HT1080 (cell line): ENCODE measurements around the gene RNASEH2C. TPM values are rescaled to one million over a fixed set of nuclear protein-coding genes. Genes with fewer than 3 reads are reported as not detected.
"Not testable (repeated sequence)": the region's sequence is repeated elsewhere in the genome, so short reads cannot be mapped to it uniquely, and the experiment has no call there.

ENCODE experiments used
- DNase-seq: peaks from one replicate; pipeline ENCODE4 v3.0.0-alpha.2; 2015; ENCODE audit warnings: low read depth
- polyA plus RNA-seq, 2 experiments: library from polyadenylated mRNA; depleted of rRNA; stranded (reverse); fragments of >200 nt; gene quantifications; 2 replicates each; pipeline ENCODE4 v1.2.3, GENCODE V29; 2015
- total RNA-seq: library from RNA; depleted of rRNA; stranded (reverse); fragments of >200 nt; shearing (Covaris generic); gene quantifications from 2 replicates; pipeline ENCODE4 v1.2.3, GENCODE V29; 2014; rRNA removed

RNASEH2C gene
- total RNA-seq = 29.8 and 39.7 TPM in 2 replicates
- polyA plus RNA-seq (2015; cell fraction: cytosol; rRNA removed) = 62.0 and 63.5 TPM in 2 replicates
- polyA plus RNA-seq (2015; cell fraction: nucleus; rRNA removed) = 92.3 and 95.0 TPM in 2 replicates

DNA sequence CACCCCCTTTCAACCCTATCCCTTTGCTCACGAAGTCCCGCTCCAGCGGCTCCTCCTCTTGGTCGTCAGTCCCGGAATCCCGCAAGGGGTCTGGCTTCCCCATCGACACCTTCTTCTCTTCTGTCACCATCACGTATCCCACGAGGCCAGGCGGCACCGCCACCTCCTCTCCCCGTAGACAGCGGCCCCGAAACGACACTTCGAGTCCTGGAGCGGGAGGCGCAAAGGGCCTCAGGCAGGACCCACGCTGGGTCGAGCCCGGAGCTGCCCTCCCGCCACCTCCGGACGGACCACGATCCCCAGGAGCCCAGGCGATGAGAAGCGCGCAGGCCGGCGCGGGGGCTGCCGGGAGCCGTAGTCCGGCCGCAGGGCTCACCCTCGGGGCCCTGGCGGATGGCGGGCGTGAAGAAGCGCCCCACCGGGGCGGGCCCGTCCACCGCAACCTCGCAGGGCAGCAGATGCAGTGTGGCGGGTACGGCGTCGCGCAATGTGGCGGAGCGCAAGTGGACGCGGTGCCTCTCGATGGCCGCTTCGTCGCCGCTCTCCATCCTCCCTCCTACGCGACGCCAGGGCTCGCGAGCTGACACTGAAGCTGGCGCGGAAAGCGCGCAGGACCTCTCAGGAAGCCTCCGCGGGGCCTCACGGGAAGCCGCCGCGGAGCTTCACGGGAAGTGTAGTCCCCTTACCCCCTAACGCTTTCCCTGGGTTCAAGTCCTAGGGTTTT, at the start of gene RNASEH2C:
TSS of gene RNASEH2C (minus strand) at position 588 of the 724 bp plus-strand sequence. CDS start at position 548, 40 bp downstream.
- peak; percentile 82 for DNase-seq

DNA sequence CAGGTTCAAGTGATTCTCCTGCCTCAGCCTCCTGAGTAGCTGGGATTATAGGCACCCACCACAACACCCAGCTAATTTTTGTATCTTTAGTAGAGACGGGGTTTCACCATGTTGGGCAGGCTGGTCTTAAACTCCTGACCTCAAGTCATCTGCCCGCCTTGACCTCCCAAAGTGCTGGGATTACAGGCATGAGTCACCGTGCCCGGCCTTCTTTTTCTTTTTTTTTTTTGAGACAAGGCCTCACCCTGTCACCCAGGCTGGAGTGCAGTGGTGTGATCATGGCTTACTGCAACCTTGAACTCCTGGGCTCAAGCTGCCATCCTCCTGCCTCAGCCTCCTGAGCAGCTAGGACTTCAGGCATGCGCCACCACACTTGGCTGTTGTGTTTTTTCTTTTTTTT, 47.2 kb upstream of the RNASEH2C start:
- DNase-seq = peak; percentile 27

DNA sequence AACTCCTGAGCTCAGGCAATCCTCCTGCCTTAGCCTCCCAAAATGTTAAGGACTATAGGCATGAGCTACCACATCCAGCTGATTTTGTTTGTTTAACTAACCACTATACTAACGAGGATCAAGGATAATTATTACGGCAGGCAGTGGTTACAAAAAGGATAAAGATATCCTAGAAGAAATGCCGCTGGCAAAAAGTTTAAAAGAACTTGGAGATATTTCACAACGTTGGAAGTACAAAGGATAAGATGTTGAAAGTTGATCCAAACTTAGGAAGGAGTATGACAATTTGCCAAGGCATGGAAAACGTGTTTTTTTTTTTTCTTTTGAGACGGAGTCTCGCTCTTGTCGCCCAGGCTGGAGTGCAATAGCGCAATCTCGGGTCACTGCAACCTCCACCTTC, 46.8 kb upstream of the RNASEH2C start:
- DNase-seq = no peak

DNA sequence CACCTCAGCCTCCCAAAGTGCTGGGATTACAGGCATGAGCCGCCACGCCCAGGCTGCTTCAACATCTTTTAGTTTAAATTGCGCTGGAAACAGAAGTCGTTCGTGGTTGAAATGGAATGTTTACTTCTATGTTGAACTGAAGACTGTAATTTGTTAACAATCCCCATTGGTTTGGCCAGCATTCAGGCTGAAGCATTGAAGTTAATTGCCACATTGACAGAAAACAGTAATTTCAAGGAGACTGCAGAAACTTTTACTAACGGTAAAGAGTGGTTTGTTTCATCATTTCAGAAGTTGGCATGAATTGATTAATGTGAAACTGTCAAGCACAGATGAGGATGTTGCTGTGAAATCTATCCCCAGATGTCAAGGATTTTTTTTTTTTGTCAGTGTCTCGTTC, 45.9 kb upstream of the RNASEH2C start:
- no peak for DNase-seq

DNA sequence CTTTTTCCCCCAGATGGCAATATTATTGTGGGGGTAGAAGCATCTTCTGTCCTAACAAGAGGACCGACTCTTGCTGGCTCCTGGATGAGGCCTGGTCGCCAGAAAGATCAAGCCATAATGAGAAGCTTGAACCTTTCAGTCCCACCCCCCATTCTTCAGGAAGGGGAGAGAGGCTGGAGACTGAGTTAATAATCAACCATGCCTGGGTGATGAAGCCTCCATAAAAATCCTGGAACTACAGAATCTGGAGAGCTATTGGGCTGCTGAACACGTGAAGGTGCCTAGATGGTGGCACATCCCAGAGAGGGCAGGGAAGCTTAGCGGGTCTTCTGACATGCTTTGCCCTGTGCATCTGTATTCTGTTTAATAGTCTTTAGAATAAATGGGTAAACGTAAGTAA, 43.8 kb upstream of the RNASEH2C start:
- DNase-seq = no peak

DNA sequence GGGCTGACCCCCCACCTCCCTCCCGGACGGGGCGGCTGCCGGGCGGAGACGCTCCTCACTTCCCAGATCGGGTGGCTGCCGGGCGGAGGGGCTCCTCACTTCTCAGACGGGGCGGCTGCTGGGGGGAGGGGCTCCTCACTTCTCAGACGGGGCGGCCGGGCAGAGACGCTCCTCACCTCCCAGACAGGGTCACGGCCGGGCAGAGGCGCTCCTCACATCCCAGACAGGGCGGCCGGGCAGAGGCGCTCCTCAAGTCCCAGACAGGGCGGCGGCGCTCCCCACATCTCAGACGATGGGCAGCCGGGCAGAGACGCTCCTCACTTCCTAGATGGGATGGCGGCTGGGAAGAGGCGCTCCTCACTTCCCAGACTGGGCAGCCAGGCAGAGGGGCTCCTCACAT, 42.2 kb upstream of the RNASEH2C start:
- not testable (repeated sequence) for DNase-seq

DNA sequence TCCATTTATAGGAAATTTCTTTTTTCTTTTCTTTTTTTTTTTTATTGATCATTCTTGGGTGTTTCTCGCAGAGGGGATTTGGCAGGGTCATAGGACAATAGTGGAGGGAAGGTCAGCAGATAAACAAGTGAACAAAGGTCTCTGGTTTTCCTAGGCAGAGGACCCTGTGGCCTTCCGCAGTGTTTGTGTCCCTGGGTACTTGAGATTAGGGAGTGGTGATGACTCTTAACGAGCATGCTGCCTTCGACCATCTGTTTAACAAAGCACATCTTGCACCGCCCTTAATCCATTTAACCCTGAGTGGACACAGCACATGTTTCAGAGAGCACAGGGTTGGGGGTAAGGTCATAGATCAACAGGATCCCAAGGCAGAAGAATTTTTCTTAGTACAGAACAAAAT, 41.6 kb upstream of the RNASEH2C start:
- not testable (repeated sequence) for DNase-seq

DNA sequence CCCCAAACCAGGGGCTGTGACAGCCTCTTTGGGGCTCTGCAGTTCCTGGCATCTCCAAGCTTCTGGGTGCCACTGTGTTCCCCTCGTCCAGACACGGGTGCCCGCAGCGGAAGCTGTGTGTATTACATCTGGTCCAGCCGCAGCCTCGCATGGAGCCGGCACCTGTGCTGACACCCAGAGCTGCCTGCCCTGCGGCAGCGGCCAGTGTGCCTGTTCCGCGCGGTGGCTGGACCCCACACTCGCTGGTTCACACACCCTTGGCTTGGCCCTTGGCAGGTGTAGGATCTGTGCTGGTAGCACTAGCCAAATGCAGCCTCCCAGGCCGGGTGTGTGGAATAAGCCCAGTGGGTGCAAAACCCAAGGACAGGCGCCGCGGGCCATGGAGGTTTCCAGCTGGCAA, 24.5 kb upstream of the RNASEH2C start:
- no peak for DNase-seq

DNA sequence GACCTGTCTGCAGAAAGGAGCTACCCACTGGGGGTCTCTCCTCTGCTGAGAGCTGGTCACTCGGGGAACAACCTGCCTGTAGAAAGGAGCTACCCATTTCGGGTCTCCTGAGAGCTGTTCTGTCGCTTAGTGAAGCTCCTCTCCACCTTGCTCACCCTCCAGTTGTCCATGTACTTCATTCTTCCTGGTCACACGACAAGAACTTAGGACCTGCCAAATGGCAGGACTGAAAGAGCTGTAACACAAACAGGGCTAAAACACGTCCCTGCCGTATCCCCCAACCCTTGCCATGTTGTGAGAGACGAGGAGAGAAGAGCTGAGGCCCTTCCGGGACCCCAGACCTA, 24.1 kb upstream of the RNASEH2C start:
- DNase-seq = no peak

DNA sequence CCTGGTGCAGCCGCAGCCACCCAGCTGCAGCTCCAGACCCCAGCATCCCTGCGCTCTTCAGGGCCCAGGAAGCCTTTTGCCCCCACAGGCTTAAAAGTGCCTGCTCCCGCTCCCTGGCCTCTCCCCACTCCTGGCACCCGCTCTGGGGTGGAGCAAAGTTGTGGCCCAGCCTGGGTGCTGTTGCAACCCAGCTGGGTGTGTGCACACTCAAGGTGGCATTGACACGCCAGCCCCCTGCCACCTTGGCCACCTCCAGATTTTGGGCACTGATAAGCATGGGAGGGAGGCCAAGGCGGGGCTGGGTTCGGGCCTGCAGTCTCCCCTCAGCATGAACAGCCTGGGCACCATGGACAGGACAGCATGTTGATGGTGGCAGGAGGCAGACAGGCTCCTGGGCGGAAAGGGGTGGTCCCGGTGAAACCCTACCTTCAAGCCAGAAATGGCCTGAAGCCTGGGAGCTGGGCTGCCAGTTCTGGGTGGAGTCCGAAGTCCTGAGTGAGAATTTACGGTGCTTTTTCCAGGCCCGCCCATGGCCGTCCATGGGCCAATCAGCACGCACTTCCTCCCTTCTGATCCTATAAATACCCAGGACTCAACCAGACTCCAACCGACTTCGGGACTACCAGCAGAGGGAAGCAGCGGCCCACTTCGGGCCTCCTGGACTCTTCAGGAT, 23.6 kb upstream of the RNASEH2C start:
- DNase-seq = peak; percentile 68

DNA sequence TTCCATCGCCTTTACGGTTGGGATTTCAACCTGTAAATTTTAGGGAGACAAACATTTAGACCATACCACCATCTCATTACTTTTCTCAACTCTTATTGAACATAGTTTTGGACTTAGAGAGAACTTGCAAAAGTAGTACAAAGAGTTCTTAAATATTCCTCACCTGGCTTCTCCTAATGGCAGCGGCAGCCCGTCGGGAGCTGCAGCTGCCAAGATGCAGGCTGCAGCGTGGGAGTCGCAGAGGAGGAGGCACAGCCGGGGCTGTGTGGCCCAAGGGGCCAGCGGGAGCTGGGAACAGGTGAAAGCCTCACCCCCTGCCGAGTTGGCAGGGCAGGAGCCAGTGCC, 23.1 kb upstream of the RNASEH2C start:
- no peak for DNase-seq

DNA sequence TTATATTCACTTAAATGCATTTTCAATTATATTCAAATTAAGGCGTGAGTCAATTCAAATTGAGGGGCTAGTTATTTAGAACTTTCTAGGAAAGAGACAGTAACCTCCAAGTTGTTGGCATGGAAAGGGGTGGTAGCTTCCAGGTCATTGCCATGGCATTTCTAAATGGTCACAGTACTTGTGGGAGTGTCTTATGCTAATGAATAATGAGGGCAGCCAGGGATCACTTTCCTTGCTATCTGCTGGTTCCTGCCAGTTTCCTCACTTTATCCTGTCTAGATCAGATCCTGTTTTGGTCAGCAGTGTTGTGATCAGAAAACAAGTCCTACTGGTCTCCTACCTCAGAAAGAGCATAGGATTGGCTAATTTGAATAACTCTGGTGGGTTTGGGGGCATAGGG, 21.8 kb upstream of the RNASEH2C start:
- no peak for DNase-seq

DNA sequence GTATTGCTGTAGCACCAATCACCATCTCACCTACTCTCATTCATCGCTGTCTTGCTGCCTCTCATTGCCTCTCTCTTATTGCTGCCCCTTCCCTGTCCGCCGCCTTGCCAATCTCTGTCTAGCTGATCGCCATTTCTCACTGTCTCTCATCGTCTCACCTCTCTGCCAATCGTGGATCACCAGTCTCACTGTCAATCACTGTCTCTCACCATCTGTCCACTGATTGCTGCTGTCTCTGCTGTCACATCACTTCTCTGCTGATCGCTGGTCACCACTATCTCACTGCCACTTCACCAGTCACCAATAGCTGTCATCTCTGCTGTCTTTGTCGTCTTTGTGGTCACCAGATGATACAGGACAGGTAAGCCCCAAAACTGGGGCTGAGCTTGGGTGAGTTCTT, 20.6 kb upstream of the RNASEH2C start:
- DNase-seq = no peak

DNA sequence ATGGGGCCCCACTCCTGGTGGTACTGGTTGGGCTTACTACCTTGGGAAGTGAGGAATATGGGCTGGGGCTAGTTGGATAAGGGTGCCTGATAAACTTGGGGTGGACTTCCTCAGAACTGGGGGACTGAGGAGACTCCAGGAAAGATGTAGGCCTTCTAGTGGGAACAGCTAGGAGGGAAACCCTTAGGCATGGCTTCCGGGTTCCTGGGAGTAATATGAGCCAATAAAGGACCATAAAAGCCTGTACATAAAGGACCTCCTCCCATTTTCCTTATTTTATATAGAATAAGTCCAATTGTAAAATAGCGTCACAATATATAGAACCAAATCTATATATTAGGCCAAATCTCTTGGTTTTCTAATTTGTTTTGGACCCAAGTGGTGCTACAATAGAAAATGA, 18.4 kb upstream of the RNASEH2C start:
- DNase-seq = no peak

DNA sequence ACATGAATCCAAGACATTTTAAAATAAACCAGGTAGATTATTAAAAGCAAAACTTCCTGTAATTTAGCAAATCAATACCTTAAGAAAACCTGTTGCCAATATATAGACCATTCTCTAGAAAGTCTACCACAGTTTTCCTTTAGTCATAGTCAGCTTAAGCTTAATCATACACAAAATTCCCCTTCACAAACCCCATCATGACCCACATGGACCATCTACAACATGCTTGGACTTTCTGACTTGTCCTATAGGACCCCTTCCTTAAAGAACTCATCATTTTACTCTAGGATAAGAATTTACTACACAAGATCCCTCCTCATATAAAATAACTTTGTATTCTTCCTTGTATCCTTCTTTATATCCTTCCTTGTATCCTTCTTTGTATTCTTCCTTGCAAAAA, 16.2 kb upstream of the RNASEH2C start:
- DNase-seq = no peak

DNA sequence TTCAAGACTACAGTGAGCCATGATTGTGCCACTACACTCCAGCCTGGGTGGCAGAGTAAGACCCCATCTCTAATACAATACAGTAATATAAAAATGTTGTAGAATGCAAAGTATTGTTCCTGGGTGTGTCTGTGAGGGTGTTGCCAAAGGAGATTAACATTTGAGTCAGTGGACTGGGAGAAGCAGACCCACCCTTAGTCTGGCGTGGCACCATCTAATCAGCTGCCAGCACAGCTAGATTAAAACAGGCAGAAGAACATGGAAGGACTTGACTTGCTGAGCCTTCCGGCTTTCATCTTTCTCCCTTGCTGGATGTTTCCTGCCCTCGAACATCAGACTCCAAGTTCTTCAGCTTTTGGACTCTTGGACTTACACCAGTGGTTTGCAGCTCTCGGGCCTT, 14.5 kb upstream of the RNASEH2C start:
- not testable (repeated sequence) for DNase-seq

DNA sequence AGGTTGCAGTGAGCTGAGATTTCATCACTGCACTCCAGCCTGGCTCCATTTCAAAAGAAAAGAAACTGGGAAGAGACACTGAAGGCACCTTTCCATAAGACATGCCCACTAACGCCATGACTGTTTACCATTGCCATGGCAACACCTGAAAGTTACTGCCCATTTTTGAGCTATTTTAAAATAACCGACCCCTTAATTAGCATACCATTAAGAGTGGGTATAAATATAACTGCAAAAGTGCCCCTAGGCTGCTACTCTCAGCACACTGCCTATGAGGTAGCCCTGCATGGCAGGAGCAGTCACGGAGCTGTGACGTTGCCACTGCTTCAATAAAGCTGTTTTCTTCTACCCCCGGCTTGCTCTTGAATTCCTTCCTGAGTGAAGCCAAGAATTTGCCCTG, 9.9 kb upstream of the RNASEH2C start:
- no peak for DNase-seq

DNA sequence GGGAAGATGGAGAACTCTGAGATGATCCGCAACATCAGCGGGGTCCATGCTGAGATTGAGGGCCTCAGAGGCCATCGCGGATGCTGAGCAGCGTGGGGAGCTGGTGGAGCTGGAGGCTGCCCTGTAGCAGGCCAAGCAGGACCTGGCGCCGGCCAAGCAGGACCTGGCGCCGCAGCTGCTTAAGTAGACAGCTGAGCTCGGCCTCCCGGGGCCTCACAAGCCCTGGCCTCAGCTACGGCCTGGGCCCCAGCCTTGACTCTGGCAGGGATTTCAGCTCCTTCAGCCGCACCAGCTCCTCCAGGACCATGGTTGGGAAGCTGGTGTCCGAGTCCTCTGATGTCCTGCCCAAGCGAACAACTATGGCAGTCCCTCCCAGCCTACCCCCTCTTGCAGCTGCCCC, 7.3 kb upstream of the RNASEH2C start:
- DNase-seq = no peak

DNA sequence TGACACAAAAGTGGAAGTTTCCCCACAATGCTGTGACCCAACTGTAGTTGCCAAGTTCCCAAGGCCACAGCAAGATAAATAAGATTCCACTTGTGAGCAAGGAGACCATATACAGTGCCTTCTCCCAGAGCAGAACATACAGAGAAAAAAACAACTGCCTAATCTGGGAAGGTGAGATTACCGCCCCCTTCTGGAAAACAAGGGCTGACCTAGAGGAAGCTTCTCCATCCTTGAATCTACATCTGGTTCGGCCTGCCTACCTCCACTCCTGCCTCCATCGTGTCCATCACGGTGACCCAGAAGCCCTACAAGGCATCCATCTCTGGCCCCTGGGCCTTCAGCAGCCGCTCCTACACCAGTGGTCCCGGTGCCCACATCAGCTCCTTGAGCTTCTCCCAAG, 6.1 kb upstream of the RNASEH2C start:
- DNase-seq = no peak

DNA sequence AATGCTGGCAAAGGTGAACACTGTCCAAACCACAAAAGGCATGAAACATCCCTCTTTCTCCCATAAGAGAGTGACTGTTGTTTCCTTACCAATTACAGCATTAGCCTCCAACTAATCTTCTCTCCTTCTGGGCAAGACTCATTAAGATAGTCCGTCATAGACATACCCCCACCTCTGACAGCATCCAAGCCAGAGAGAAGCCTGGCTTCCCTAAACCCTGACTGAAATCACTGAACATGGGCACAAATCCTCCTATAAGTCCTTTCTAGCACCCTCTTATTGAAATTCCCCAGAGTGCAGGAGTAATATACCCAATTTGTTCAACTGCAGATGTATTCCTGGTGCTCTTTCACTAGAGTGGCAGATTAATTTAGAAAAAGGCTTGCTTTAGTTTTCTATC, 1.7 kb upstream of the RNASEH2C start:
- no peak for DNase-seq

DNA sequence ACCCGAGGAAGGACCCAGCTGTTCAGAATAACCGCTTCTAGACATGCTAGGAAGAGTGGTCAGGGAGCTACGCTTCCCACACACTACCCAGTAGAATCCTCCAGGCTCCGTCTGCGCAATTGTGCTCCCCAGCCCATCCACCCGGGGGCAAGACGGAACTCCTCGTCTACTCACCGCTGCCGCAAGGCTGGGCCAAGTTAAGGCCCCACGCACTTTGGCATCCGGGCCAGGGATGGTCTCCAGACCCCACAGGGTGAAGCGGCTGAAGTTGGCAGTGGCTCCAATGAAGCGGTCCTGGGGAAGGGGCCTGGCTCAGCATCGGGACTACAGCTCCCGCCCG, 757 bp downstream of the RNASEH2C start:
- DNase-seq = no peak

DNA sequence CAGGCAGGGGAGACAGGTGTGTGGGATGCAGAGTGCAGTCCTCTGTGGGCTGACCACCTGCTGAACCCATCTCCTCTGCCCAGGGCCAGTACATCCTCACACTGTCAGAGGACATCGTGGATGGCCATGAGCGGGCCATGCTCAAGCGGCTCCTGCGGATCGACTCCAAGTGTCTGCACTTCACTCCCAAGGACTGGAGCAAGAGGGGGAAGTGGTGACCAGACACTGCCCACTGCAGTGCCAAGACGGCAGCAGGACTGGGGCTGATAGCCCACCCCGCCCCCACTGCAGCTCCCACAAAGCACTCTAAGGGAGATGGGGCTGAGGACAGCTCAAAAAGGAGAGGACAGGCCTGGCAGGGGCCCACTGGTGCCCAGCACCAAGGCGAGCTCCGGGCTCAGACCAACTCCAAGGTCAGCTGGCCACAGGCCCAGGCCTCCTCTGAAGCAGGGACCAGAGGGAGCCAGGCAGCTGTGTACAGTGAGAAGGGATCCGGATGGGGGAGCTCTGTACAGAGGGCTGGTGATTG, 1.6 kb downstream of the RNASEH2C start:
- DNase-seq = no peak

DNA sequence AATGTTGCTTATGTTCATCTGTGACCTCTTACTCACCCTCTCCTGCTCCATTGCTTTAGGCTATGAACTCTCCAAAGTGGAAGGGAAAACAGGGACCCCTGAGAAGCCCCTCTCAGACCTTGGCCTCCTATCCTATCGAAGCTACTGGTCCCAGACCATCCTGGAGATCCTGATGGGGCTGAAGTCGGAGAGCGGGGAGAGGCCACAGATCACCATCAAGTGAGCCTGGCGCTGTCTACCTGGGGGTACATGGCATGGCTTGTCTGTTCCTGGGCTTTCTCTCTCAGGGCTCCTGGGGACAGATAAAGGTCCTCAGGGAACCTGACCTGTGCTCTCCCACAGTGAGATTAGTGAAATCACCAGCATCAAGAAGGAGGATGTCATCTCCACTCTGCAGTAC, 2.1 kb downstream of the RNASEH2C start:
- no peak for DNase-seq
